ENCODE data around the gene RALGPS1.

RALGPS1 gene

GRCh38 chr9:127096208-127096607, 181.6 kb downstream of the RALGPS1 start:
- no peak for DNase-seq (ENCODE audit: low read depth in 1 of 2, low spot score in 1 of 2)

DNA sequence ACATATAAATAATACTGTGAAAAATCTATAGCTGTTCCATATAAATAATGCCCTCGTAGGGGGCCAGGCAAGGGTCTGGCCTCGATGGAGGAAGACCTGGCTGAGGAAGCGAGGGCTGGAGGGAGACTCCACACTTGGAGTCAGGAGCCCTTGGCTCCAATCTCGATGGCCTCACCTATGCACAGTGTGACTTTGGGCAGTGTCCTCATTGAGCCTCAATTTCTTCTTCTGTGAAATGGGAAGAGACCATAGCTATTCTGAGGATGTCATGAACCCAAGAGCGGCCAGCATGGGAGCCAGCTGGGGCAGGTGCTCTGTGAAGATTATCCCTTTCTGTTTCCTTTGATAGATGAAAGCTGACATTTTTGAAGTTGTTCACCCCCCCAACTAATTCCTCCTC, 183.1 kb downstream of the RALGPS1 start:
- DNase-seq (ENCODE audit: low read depth in 1 of 2, low spot score in 1 of 2): no peak

DNA sequence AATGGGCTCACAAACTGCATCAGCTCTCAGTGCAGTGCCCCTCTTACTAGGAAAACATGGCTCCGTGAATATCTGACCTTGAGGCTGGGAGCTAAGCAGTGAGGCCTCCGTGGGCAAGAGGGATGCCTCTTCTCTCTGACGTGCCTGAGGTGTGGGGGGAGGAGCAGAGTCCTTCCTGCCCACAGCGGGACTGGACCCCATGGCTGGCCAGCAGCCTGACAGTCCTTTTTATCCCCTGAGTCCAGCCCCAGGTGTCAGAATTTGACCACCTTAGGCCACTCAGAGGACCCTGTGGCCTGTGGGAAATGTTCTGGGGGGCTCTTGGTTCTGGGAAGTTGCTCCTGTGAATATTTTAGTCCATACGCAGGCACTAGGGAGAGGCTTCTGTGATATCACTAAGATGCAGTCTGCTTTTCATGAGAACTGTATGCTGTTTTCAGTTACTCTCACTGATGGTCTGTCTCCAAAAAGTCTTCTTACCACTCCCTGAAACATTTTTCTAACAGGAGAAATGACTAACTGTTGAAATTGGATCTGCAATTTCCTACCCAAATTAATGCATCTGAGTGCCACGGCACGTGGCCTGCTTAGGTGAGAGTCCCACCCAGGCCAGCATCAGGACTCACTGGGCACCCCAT, 184.5 kb downstream of the RALGPS1 start:
- DNase-seq (ENCODE audit: low read depth in 1 of 2, low spot score in 1 of 2): no peak

DNA sequence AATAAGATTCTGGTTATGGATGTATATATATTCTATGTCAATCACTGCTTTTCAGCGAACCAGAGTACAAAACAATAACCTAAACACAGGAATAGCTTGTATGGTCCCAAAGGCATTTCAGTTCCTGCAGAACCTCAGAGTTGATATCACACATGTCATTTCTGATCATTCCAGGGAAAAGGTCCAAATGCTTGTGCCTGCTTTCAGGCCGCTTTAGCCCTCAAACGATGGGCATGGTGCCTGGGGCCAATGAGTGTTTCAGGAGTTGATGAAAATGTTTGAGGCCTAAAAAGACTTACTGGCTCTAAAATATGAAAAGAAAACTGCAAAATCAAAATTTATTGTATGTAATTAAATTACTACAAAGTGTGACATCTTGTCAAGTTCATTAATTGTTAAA, 185.1 kb downstream of the RALGPS1 start:
- no peak for DNase-seq (ENCODE audit: low read depth in 1 of 2, low spot score in 1 of 2)

- no peak for DNase-seq (ENCODE audit: low read depth in 1 of 2, low spot score in 1 of 2)
Observed at GRCh38 chr9:127102176-127102575, 187.6 kb downstream of the RALGPS1 start.

GRCh38 chr9:127102788-127103187, 188.2 kb downstream of the RALGPS1 start:
- no peak for DNase-seq (ENCODE audit: low read depth in 1 of 2, low spot score in 1 of 2)

DNA sequence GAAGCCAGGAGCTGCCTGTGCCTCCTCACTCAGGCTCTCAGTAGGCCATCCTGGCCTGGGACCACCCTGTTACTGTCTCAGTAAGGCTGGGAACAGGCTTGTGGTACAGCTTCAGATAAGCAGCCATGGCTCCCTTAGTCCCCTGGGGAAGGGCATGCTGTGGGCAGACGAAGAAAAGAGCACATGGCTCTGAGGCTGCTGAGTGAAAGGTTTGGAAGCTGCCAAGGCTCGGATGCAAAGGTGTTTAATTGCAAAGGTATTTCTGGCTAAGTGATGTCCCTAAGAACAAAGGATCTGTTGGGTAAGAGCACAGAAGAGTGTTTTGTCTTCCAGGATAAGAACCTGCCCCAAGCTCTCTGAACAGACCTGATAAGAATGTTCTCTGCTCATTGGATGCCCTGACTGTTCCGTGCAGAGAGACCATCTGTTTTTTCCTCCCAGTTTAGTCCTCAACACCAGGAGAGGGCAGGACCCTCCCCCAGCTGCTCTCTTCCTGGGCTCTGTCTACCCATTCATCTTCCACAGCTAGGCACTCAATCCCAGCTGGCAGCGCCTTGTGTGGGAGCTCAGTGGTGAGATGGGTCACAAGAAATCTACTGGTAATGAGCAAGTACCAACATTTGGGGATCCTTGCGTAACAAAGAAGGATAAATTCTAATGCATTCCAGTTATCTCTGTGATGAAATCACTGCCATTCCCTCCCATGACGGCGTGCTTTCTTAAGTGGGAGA, 190.2 kb downstream of the RALGPS1 start:
- no peak for DNase-seq (ENCODE audit: low read depth in 1 of 2, low spot score in 1 of 2)

DNA sequence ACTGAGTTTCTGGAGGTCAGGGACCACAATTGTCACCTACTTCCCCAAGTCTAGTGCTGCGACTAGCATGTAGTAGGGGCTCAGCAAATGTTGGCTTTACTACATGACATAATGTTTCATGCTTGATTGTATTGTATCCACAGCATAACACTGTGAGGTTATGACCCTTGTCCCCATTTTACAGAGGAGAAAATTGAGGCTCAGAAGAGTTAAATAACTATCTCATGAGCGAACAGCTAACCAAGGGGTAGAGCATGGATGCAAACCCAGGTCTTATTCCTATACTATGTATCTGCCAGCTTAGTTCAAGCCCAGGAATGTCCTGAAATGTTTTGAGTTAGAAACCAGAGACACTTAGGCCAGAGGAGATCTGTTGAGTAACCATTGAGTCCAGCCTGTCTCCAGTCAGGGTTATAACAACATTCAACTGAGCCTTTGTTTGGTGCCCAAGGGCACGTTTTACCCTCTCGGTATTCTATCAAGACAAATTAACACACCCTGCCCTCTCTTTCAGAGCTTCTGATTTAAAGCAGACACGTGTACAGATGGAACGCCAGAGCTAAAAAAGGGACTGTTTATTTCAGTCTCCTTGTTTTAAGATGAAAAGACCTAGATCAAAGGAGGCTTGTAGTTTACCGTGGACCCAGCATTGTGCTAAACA, 191.4 kb downstream of the RALGPS1 start:
- no peak for DNase-seq (ENCODE audit: low read depth in 1 of 2, low spot score in 1 of 2)

- no peak for DNase-seq (ENCODE audit: low read depth in 1 of 2, low spot score in 1 of 2)
Observed at GRCh38 chr9:127106466-127106855, 191.9 kb downstream of the RALGPS1 start.

DNA sequence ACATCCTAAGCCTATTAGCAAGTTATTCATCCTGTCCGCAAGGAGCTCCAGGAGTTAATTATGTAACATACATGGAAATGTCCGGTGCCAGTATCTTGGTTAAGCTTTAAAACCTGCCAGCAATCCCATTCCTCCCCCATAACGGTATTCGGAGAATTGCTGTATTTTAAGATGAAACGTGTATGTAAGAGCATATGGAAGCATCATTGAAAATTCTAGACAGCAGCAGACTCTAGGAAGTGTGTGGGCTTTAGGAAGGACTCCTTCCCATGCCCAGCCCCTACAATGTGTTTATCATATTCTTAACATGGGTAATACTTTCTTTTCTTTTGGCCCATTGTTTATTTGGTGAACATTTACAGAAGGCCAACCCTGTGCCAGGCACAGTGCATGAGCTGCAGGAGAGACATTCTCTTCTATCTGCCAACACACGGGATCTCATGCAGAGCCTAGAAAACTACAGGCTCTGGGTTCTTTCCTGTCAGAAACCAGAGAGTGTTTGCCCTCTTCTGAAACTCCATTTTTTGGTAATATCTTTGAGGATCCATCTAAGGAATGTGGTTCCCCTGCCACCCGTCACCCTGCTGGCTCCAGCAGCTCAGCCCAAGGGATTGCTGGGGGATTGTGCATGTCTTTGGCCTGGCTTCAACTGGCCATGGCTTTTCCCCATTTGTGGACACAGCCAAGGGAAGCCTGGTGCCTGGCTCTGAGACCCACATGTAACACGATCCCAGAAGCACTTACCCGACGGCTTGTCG, 192.8 kb downstream of the RALGPS1 start:
- DNase-seq (ENCODE audit: low read depth in 1 of 2, low spot score in 1 of 2): no peak

GRCh38 chr9:127107929-127108876, 193.6 kb downstream of the RALGPS1 start:
- DNase-seq (ENCODE audit: low read depth in 1 of 2, low spot score in 1 of 2): no peak

- no peak for DNase-seq (ENCODE audit: low read depth in 1 of 2, low spot score in 1 of 2)
Observed at GRCh38 chr9:127109212-127109711, 194.7 kb downstream of the RALGPS1 start.

DNA sequence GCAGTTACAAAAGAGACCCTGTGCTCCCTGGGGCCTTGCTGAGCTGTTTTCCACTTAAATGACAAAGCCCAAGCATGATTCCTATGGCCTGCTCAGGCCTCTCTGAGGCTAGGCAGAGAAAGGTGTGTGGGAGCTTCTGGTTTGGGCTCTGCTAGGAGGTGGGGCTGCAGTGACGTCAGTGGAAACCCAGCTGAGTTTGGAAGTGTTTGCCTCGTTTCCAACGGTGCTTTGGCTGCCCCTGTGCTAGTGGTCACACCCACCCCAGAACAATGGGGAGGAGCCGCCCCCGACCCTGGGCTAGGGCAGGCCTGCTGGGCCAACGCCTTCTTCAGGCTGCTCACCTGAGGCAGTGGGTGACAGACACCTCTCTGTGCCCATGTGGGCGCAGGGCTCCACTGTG, 197.5 kb downstream of the RALGPS1 start:
- DNase-seq (ENCODE audit: low read depth in 1 of 2, low spot score in 1 of 2): no peak

DNA sequence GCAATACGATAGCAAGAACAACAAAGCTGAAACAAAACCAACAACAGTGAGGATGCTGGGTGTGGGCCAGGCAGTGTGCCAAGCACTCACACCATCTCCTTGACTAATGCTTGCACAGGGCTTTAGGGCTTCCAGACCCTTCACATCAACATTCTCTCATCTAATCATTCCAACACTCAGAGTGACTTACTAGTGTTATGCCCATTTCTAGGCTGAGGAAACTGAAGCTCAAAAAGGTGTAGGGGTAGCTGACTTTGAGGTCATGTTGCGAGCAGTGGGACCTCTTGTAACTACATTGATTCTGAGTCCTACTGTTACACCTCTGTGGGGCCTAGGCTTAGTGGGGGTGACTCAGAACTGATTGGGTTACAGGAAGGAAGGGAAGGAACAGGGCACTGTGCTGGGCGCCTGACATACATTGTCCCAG, 198.2 kb downstream of the RALGPS1 start:
- DNase-seq (ENCODE audit: low read depth in 1 of 2, low spot score in 1 of 2): no peak

DNA sequence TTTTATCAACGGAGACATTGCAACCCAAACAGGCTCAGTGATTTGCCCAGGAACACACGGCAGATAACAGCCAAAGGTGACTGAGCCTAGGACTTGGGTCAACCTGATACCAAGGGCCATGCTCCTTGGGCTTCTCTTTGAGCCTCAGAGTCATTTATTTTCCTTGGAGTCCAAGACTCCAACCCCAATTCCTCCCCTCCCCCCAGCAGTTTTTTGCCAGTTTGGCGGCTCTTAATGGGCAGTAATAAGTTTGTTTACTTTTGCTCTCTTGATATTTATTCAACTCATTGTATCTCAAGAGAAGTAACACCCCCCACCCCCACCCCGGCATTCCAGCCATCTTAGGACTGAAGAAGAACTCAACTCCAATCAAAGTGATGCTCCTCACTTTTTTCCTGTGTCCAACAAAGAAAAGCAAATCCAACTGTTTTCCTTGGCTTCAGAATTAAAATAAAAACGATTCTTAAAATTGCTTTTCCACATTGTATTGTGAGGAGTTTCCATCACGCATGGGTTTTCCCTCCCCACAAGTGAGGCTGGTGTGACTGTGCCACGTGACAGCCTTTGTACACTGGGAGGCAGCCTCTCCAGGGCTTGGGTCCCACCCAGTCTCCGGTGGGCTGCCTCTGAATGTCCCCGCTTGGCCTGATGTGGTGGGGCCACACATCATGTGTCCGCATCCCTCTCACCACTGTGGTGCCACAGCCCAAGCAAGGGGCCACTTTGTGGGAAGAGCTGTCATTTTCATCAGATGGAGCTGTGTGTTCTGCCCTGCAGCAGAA, 198.8 kb downstream of the RALGPS1 start:
- DNase-seq (ENCODE audit: low read depth in 1 of 2, low spot score in 1 of 2): no peak

DNA sequence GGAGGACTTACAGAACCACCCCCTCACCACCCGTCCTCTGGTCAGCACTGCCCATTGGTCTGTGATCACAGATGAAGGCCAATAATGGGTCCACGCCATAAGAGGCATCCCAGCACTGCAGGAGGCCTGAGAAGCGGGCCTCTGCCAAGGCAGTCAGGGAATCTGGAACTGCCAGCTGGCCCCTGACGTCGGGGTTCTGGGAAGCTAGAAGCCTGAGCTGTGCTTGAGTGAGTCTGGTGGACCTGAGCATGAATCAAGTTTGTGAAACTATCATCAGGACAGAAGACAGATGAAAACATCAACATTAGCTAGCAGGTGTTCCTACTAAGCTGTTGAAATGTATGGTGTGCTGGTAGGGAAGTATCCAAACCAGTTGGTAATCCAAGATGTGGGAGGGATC, 200.0 kb downstream of the RALGPS1 start:
- DNase-seq (ENCODE audit: low read depth in 1 of 2, low spot score in 1 of 2): no peak

- DNase-seq (ENCODE audit: low read depth in 1 of 2, low spot score in 1 of 2): no peak
Observed at GRCh38 chr9:127116088-127116726, 201.6 kb downstream of the RALGPS1 start.

- no peak for DNase-seq (ENCODE audit: low read depth in 1 of 2, low spot score in 1 of 2)
Observed at GRCh38 chr9:127116957-127117356, 202.4 kb downstream of the RALGPS1 start.

DNA sequence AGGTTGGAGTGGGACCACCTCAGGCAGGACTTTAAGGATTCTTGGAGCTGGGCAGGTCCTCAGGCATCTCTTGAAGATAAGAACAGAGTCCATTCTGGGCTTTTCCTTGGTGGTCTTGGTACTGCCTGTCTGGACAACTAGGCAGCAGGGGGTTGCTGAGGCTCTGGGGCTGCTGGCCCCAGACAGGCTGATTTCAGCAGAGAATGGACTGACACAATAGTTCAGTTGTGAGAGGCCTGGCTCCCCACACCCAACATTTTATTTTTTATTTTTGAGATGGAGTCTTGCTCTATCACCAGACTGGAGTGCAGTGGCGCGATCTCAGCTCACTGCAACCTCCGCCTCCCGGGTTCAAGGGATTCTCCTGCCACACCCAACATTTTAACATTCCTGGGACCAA, 203.2 kb downstream of the RALGPS1 start:
- no peak for DNase-seq (ENCODE audit: low read depth in 1 of 2, low spot score in 1 of 2)
